A549 (cell line): ENCODE measurements around the gene QPRT.

ENCODE experiments used
- CHD2 ChIP-seq: fragments of 150-350 bp; IDR thresholded peaks from 2 replicates; pipeline ENCODE4 v1.6.1; 2014; ENCODE audit warnings: low read length; ENCODE audit not compliant: partially characterized antibody
- EHMT2 ChIP-seq: fragments of 200-600 bp; sonication (generic); IDR thresholded peaks from 2 replicates; pipeline ENCODE4 v1.6.1; 2016; ENCODE audit warnings: antibody characterized with exemption, low read depth, mild to moderate bottlenecking, moderate library complexity
- EP300 ChIP-seq, 2 experiments: fragments of >200 bp; sonication (Bioruptor Twin); formaldehyde crosslinking; IDR thresholded peaks; 2 replicates in 1 of 2; 3 replicates in 1 of 2; pipeline ENCODE4 v1.6.1; 2016 to 2017
- KDM5A ChIP-seq: fragments of 200-600 bp; sonication (generic); IDR thresholded peaks from 2 replicates; pipeline ENCODE4 v1.6.1; 2016; ENCODE audit warnings: antibody characterized with exemption, mild to moderate bottlenecking
- MYC ChIP-seq: IDR thresholded peaks from 2 replicates; pipeline ENCODE4 v1.6.1; 2012; ENCODE audit warnings: mild to moderate bottlenecking, inconsistent platforms, low read length, improper control_type of control experiment, borderline replicate concordance
- POLR2A ChIP-seq: IDR thresholded peaks from 2 replicates; pipeline ENCODE4 v1.6.1; 2012; ENCODE audit warnings: mild to moderate bottlenecking, low read length
- TFCP2L1 ChIP-seq: fragments of 250-450 bp; sonication (Bioruptor Pico); IDR thresholded peaks from 2 replicates; pipeline ENCODE4 v1.5.0; 2021; ENCODE audit warnings: mild to moderate bottlenecking
- TF ChIP-seq, protein P1 (sequence below): IDR thresholded peaks from 2 replicates; pipeline ENCODE4 v1.6.1; 2012; ENCODE audit warnings: low read depth, borderline replicate concordance
- TF ChIP-seq, protein P2 (sequence below): fragments of >200 bp; sonication (Bioruptor Twin); formaldehyde crosslinking; IDR thresholded peaks from 3 replicates; pipeline ENCODE4 v1.5.1; 2016
- TF ChIP-seq, protein P3 (sequence below): fragments of 150-350 bp; IDR thresholded peaks from 2 replicates; pipeline ENCODE4 v1.6.1; 2014; ENCODE audit warnings: low read depth, mild to moderate bottlenecking, low read length
- TF ChIP-seq, protein P4 (sequence below): fragments of 200-600 bp; sonication (generic); IDR thresholded peaks from 2 replicates; pipeline ENCODE4 v1.6.1; 2016; ENCODE audit warnings: antibody characterized with exemption, mild to moderate bottlenecking, moderate library complexity

DNA sequence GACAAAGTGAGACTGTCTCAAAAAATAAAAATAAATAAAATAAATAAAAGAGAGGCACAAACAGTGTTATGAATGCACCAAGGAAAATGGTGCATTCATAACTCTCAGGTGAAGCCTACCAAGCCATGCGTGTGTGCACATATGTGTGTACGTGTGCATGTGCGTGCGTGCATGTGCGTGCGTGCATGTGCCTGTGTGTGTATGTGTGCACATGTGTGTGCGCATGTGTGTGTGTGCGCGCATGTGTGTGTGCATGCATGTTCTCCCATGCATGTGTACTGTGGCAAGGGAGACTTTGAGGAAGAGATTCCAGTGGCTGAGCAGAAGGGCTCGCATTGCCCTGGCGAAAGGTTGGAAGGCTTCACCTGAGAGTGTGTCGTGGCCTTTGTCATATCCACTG, 11.2 kb upstream of the QPRT start:
- TF ChIP-seq, protein P1, sequence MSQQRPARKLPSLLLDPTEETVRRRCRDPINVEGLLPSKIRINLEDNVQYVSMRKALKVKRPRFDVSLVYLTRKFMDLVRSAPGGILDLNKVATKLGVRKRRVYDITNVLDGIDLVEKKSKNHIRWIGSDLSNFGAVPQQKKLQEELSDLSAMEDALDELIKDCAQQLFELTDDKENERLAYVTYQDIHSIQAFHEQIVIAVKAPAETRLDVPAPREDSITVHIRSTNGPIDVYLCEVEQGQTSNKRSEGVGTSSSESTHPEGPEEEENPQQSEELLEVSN = no peak
- TF ChIP-seq, protein P2, sequence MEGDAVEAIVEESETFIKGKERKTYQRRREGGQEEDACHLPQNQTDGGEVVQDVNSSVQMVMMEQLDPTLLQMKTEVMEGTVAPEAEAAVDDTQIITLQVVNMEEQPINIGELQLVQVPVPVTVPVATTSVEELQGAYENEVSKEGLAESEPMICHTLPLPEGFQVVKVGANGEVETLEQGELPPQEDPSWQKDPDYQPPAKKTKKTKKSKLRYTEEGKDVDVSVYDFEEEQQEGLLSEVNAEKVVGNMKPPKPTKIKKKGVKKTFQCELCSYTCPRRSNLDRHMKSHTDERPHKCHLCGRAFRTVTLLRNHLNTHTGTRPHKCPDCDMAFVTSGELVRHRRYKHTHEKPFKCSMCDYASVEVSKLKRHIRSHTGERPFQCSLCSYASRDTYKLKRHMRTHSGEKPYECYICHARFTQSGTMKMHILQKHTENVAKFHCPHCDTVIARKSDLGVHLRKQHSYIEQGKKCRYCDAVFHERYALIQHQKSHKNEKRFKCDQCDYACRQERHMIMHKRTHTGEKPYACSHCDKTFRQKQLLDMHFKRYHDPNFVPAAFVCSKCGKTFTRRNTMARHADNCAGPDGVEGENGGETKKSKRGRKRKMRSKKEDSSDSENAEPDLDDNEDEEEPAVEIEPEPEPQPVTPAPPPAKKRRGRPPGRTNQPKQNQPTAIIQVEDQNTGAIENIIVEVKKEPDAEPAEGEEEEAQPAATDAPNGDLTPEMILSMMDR = no peak
- TF ChIP-seq EHMT2 (no peak), CHD2 (no peak), EP300 (IDR thresholded peaks at IDR 0.05) (no peak), TFCP2L1 (no peak), MYC (no peak), POLR2A (no peak), KDM5A (no peak)
- TF ChIP-seq, protein P3, sequence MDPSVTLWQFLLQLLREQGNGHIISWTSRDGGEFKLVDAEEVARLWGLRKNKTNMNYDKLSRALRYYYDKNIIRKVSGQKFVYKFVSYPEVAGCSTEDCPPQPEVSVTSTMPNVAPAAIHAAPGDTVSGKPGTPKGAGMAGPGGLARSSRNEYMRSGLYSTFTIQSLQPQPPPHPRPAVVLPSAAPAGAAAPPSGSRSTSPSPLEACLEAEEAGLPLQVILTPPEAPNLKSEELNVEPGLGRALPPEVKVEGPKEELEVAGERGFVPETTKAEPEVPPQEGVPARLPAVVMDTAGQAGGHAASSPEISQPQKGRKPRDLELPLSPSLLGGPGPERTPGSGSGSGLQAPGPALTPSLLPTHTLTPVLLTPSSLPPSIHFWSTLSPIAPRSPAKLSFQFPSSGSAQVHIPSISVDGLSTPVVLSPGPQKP = no peak
- TF ChIP-seq, protein P4, sequence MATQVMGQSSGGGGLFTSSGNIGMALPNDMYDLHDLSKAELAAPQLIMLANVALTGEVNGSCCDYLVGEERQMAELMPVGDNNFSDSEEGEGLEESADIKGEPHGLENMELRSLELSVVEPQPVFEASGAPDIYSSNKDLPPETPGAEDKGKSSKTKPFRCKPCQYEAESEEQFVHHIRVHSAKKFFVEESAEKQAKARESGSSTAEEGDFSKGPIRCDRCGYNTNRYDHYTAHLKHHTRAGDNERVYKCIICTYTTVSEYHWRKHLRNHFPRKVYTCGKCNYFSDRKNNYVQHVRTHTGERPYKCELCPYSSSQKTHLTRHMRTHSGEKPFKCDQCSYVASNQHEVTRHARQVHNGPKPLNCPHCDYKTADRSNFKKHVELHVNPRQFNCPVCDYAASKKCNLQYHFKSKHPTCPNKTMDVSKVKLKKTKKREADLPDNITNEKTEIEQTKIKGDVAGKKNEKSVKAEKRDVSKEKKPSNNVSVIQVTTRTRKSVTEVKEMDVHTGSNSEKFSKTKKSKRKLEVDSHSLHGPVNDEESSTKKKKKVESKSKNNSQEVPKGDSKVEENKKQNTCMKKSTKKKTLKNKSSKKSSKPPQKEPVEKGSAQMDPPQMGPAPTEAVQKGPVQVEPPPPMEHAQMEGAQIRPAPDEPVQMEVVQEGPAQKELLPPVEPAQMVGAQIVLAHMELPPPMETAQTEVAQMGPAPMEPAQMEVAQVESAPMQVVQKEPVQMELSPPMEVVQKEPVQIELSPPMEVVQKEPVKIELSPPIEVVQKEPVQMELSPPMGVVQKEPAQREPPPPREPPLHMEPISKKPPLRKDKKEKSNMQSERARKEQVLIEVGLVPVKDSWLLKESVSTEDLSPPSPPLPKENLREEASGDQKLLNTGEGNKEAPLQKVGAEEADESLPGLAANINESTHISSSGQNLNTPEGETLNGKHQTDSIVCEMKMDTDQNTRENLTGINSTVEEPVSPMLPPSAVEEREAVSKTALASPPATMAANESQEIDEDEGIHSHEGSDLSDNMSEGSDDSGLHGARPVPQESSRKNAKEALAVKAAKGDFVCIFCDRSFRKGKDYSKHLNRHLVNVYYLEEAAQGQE = no peak
